ENCODE data around the gene NR1H2. TPM values are rescaled to one million over a fixed set of nuclear protein-coding genes. Genes with fewer than 3 reads are reported as not detected.
A peak's percentile ranks its signal among the peaks of the same experiment; 100 is the strongest.
"Not testable (repeated sequence)": the region's sequence is repeated elsewhere in the genome, so short reads cannot be mapped to it uniquely, and the experiment has no call there.

Gene NR1H2
- 10 to 100 TPM; 51.1 to 61.2 TPM for total RNA-seq

GRCh38 chr19:50376166-50377050, at the start of gene NR1H2:
TSS of gene NR1H2 (plus strand) at chr19:50376457. CDS start at chr19:50377606, 1,149 bp downstream.
- peak; percentile 93 to 96 for ATAC-seq
- peak within 1 kb of the TSS; percentile 95 to 100 for H3K27ac Mint-ChIP-seq
- H3K36me3 Mint-ChIP-seq: peaks cover 4 to 24% of the 10 kb centered on the region in 2 donors
- DNase-seq (ENCODE audit: low spot score in 2 of 2): peak; percentile 93
- H3K9me3 Mint-ChIP-seq: peaks cover 0 to 4% of the 10 kb centered on the region in 2 donors

- peaks cover 26 to 36% of the 10 kb centered on the region in 2 donors for H3K36me3 Mint-ChIP-seq
- no peak for ATAC-seq
- peak overlapping the region; percentile 55 to 58 for H3K27ac Mint-ChIP-seq
These were observed 49.2 kb upstream of the NR1H2 start for GRCh38 chr19:50327013-50327412.

GRCh38 chr19:50327461-50328223, 48.6 kb upstream of the NR1H2 start:
- DNase-seq (ENCODE audit: low spot score in 2 of 2): no peak
- peaks cover 26 to 38% of the 10 kb centered on the region in 2 donors for H3K36me3 Mint-ChIP-seq
- H3K27ac Mint-ChIP-seq: peak overlapping the region in 1 of 2 donors; percentile 55
- peaks cover 0 to 9% of the 10 kb centered on the region in 2 donors for H3K9me3 Mint-ChIP-seq
- no peak for ATAC-seq

More at GRCh38 chr19:50327013-50327412, 49.2 kb upstream of the NR1H2 start:
- no peak for DNase-seq (ENCODE audit: low spot score in 2 of 2)
- peaks cover 0 to 9% of the 10 kb centered on the region in 2 donors for H3K9me3 Mint-ChIP-seq

- peaks cover 26 to 44% of the 10 kb centered on the region in 2 donors for H3K36me3 Mint-ChIP-seq
- DNase-seq (ENCODE audit: low spot score in 2 of 2): peak in 1 of 2 donors; percentile 51
- no peak for ATAC-seq
- peaks cover 0 to 9% of the 10 kb centered on the region in 2 donors for H3K9me3 Mint-ChIP-seq
- no peak overlapping the region for H3K27ac Mint-ChIP-seq
These were observed 47.9 kb upstream of the NR1H2 start for GRCh38 chr19:50328224-50328872.

- DNase-seq (ENCODE audit: low spot score in 2 of 2) (no peak), ATAC-seq (peak in 1 of 2 donors; percentile 28)
- Mint-ChIP-seq H3K9me3 (peaks cover 0 to 9% of the 10 kb centered on the region in 2 donors), H3K27ac (no peak overlapping the region), H3K36me3 (peaks cover 29 to 45% of the 10 kb centered on the region in 2 donors)
These were observed 47.4 kb upstream of the NR1H2 start for GRCh38 chr19:50328873-50329145.

GRCh38 chr19:50329146-50329925, 46.9 kb upstream of the NR1H2 start, which contains the start of gene KCNC3:
TSS of gene KCNC3 (minus strand) at chr19:50329377. CDS start at chr19:50329082, 295 bp downstream.
- Mint-ChIP-seq H3K36me3 (peaks cover 33 to 49% of the 10 kb centered on the region in 2 donors), H3K9me3 (peaks cover 0 to 9% of the 10 kb centered on the region in 2 donors), H3K27ac (peak within 1 kb of the TSS; percentile 40 to 95)
- ATAC-seq (peak; percentile 70 to 73), DNase-seq (ENCODE audit: low spot score in 2 of 2) (peak; percentile 88 to 94)

- Mint-ChIP-seq H3K27ac (peak overlapping the region; percentile 40 to 95), H3K36me3 (peaks cover 33 to 50% of the 10 kb centered on the region in 2 donors)
These were observed 46.3 kb upstream of the NR1H2 start for GRCh38 chr19:50329926-50330294.

GRCh38 chr19:50330365-50331078, 45.7 kb upstream of the NR1H2 start:
- Mint-ChIP-seq H3K9me3 (peaks cover 6 to 9% of the 10 kb centered on the region in 2 donors), H3K27ac (peak overlapping the region; percentile 40 to 95), H3K36me3 (peaks cover 37 to 56% of the 10 kb centered on the region in 2 donors)
- peak; percentile 76 to 92 for DNase-seq (ENCODE audit: low spot score in 2 of 2)
- peak; percentile 38 to 54 for ATAC-seq

More at GRCh38 chr19:50329926-50330294, 46.3 kb upstream of the NR1H2 start:
- not testable (repeated sequence) for DNase-seq (ENCODE audit: low spot score in 2 of 2); H3K9me3 Mint-ChIP-seq; ATAC-seq

GRCh38 chr19:50331221-50331993, 44.9 kb upstream of the NR1H2 start:
- ATAC-seq: no peak
- peak overlapping the region in 1 of 2 donors; percentile 20 for H3K27ac Mint-ChIP-seq
- peaks cover 8 to 9% of the 10 kb centered on the region in 2 donors for H3K9me3 Mint-ChIP-seq
- DNase-seq (ENCODE audit: low spot score in 2 of 2): no peak
- H3K36me3 Mint-ChIP-seq: peaks cover 37 to 62% of the 10 kb centered on the region in 2 donors

- peaks cover 33 to 61% of the 10 kb centered on the region in 2 donors for H3K36me3 Mint-ChIP-seq
- DNase-seq (ENCODE audit: low spot score in 2 of 2) (no peak), ATAC-seq (no peak)
- H3K27ac Mint-ChIP-seq: peak overlapping the region in 1 of 2 donors; percentile 46
- peaks cover 8 to 9% of the 10 kb centered on the region in 2 donors for H3K9me3 Mint-ChIP-seq
These were observed 44.3 kb upstream of the NR1H2 start for GRCh38 chr19:50331994-50332243.

- peaks cover 8 to 9% of the 10 kb centered on the region in 2 donors for H3K9me3 Mint-ChIP-seq
- DNase-seq (ENCODE audit: low spot score in 2 of 2): no peak
- peak overlapping the region; percentile 72 to 88 for H3K27ac Mint-ChIP-seq
- H3K36me3 Mint-ChIP-seq: peaks cover 28 to 61% of the 10 kb centered on the region in 2 donors
- ATAC-seq: no peak
These were observed 43.8 kb upstream of the NR1H2 start for GRCh38 chr19:50332244-50333038.

- H3K27ac Mint-ChIP-seq: peak overlapping the region; percentile 88 to 99
- ATAC-seq: peak; percentile 56 to 59
- peak; percentile 88 to 95 for DNase-seq (ENCODE audit: low spot score in 2 of 2)
- peaks cover 8 to 9% of the 10 kb centered on the region in 2 donors for H3K9me3 Mint-ChIP-seq
- H3K36me3 Mint-ChIP-seq: peaks cover 25 to 61% of the 10 kb centered on the region in 2 donors
These were observed 43.0 kb upstream of the NR1H2 start for GRCh38 chr19:50333235-50333736.

GRCh38 chr19:50333737-50334617, 42.3 kb upstream of the NR1H2 start:
- Mint-ChIP-seq H3K27ac (peak overlapping the region; percentile 88 to 99), H3K36me3 (peaks cover 25 to 61% of the 10 kb centered on the region in 2 donors), H3K9me3 (peaks cover 8 to 9% of the 10 kb centered on the region in 2 donors)
- peak; percentile 86 to 90 for DNase-seq (ENCODE audit: low spot score in 2 of 2)
- peak; percentile 5 to 27 for ATAC-seq

Data from activated naive CD4-positive, alpha-beta T cell treated with anti-CD3 and anti-CD28 coated beads, Interleukin-2, amount 50 U/mL, for 72 hours (primary cell).